HG02571 (cell line): ENCODE results near the gene CCDC142.

Source experiments
- ATAC-seq: cut with Tn5 transposase; IDR thresholded peaks from one replicate; pipeline ENCODE4 v1.9.1; 2021; ENCODE audit warnings: mild to moderate bottlenecking, moderate library complexity; ENCODE audit not compliant: unreplicated experiment

Gene CCDC142, protein sequence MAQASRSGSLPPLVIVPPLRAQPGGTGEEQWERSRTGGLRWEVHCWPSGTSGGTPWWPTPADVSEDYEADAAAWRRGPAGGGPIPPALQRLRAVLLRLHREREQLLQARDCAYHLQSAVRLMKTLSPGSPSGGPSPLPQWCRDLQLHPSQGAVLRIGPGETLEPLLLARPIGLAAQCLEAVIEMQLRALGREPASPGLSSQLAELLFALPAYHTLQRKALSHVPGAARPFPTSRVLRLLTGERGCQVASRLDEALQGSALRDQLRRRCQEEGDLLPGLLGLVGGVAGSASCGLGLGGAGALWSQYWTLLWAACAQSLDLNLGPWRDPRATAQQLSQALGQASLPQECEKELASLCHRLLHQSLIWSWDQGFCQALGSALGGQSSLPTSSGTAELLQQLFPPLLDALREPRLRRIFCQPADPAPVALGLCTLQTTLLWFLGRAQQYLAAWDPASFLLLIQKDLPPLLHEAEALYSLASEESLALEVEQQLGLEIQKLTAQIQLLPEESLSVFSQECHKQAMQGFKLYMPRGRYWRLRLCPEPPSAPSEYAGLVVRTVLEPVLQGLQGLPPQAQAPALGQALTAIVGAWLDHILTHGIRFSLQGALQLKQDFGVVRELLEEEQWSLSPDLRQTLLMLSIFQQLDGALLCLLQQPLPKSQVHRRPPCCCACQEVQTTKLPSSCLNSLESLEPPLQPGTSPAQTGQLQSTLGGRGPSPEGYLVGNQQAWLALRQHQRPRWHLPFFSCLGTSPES

DNA sequence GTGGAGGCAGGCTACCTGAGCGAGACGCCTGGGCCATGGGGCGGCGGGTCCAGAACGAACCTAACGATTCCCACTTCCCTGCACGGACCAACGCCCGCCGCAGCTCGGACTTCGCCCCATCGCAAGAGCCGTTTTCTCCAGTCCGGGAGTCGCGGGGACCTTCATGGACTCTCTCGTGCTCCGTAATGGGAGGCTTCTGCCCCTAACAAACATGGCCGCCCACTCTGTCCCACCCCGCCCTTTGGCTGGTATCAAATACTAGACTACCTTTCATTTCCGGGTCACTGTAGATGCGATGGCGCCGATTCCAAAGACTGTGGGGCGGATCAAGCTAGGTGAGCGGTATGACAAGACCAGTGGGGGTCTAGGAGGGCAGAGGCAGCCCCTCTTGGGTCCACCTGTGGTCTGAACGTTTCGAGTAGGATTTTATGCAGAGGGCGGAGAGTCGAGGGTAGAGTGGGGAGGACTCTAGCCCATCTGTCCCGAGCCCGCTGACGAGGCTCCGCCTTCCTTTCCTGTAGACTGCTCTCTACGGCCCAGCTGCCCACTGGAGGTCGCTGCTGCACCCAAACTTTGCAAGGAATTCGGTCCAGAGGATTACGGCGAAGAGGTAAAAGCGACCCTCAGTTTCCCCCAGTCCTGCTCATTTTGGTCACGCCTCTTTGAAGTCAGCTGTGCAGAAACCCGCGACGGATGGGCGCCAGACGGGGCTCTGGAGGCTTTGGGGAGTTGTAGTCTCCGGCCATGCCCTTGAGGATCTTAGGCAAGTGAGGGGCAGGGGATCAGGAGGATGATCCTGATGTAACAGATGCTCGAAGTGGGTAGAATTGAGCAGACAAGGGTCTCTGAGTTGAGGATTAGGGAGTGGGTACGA lies at the start of gene CCDC142, which contains the start of gene TTC31:
Gene CCDC142 (minus strand): TSS at position 198 of the 874 bp plus-strand sequence. CDS start 161 bp downstream, at position 37.
Gene TTC31 (plus strand): TSS at position 281 of the 874 bp plus-strand sequence. CDS start 15 bp downstream, at position 296.
- peak; percentile 90 for ATAC-seq

DNA sequence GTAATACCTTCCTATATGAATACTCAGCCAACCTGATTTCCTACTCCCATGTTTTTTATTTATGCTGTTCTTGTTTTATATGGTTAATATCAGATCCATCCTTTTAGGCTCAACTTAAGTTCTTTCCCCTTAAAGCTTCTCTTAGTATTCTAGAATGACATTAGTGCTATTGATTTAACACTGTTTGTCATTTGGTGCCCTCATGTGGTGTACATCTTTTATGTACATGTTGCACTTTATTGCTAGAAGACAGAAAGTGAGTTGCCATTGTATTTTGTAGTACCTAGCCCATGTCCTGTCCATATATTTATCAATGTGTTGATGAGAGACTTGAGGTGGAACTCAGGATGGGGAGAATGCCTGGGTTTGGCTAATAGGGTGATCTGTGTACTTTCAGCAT lies 49.4 kb upstream of the CCDC142 start:
- no peak for ATAC-seq

DNA sequence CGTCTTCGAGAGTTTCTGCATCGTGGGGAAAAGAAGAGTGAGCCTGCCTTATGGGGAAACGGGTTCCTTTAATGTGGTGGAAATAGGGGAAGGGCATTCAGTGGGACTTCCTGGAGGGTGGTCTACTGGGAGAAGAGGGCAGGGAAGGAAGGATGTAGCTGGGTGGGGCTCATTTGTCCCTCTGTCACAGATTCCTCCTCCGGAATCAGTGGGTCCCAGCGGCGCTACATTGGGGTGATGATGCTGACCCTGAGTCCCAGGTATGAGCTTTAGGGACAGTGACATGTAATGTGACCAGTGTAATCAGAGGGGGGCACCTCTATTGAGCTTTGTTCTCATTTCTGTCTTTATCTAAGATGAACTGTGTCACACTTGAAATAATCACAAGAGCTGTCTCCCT lies 48.9 kb upstream of the CCDC142 start:
- ATAC-seq: no peak

DNA sequence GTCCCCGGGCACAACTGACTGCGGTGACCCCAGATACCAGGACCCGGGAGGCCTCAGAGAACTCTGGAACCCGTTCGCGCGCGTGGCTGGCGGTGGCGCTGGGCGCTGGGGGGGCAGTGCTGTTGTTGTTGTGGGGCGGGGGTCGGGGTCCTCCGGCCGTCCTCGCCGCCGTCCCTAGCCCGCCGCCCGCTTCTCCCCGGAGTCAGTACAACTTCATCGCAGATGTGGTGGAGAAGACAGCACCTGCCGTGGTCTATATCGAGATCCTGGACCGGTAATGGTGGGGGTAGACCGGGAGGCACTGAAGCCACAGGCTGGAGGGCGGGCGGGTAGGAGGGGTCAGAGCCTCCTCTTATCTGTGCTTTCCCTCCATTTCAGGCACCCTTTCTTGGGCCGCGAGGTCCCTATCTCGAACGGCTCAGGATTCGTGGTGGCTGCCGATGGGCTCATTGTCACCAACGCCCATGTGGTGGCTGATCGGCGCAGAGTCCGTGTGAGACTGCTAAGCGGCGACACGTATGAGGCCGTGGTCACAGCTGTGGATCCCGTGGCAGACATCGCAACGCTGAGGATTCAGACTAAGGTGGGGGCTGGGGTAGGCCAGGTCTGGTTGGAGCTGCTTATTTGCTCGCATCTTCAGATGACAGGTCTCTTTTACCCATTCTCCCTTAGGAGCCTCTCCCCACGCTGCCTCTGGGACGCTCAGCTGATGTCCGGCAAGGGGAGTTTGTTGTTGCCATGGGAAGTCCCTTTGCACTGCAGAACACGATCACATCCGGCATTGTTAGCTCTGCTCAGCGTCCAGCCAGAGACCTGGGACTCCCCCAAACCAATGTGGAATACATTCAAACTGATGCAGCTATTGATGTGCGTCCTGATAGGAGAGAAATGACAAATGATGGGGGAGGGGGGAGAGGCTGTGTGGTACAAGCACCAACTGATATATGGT lies 47.7 kb upstream of the CCDC142 start:
- ATAC-seq: no peak

DNA sequence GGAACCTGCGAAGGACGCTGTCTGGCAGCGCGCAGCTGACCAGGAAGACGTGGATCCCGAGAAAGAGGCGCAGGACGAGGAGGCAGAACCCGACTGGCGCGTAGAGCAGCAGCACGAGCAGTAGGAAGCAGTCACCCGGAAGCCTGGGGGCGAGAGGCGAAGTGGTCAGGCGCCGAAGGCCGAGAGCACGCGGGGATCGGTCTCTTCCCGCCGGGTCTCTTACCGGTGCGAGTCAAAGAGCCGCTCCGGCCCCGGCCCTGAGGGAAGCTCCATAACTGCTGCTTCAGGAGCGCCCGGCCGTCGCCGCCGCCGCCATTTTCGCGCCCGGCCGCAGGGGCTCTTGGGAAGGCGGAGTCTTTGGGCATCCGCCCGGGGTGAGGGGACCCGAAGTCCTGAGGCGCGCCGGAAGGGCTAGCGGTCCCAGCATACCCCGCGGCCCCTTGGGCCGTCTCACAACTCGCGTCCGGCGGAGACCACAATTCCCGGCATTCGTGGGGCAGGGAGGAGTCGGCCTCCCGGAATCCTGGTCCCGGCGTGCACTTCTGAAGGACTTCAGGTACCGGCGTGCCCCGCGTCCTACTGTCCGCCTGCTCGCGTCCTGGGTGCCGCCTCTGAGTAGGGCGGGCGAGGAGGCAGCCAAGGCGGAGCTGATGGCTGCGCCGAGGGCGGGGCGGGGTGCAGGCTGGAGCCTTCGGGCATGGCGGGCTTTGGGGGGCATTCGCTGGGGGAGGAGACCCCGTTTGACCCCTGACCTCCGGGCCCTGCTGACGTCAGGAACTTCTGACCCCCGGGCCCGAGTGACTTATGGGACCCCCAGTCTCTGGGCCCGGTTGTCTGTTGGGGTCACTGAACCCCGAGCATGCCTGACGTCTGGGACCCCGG lies 46.8 kb upstream of the CCDC142 start, which contains the start of the genes AUP1 and HTRA2:
Gene AUP1 (minus strand): TSS at position 350 of the 882 bp plus-strand sequence. CDS start 77 bp downstream, at position 273.
Gene HTRA2 (plus strand): TSS at position 577 of the 882 bp plus-strand sequence. CDS start 74 bp downstream, at position 651.
- ATAC-seq: peak; percentile 76

DNA sequence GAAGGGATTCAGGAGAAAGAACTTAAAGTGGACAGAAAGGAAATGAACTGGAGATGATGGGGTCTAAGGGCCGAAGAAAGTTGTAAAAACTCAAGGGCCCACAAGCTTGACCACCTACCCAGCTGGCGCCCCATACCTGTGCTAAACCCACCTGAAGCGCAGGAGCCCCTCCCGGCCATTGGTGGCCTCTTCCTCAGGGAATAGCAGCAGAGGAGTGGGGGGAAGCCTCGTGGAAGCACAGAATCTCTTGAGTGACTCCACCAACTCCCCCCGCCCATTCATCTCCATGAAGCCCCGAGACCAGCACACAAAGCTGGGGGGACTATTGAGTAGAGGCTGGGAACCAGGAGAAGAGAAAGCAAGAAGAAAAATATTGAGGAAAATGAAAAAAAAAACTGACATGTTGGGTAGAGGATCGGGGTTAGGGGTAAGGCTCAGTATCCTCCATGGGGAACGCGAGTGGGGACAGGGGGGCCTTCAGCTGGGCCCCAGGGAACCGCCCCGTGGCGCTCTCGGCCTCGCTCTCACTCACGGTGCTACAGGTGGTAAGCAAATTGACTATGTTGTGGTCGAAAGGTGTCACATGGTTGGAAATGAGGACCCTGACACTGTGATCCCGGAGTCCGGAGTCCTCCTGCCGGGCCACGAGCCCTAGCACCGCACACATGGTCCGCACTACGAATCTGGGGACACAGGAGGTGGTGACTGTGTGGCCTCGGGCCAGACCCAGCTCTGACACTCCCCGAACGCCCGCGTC lies 46.0 kb upstream of the CCDC142 start:
- peak; percentile 8 for ATAC-seq

DNA sequence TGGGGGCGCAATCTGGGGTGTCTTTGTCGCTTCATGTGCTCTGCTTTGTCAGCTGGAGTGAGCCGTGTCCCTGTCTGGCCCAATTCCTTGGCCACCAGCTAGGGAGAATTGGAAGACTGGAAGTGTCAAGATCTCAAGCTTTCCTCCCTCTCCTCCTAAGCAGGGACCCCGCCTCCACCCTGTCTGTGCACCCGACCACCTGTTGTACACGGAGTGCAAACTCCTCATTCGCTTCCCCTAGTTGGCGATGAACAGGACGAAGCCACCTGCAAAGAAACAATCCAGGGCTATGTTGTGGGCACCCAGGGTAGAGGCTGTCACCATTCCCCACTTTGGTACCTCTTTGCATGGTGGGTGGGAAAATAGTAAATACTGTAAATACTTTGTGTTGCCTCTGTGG lies 44.9 kb upstream of the CCDC142 start:
- ATAC-seq: no peak

DNA sequence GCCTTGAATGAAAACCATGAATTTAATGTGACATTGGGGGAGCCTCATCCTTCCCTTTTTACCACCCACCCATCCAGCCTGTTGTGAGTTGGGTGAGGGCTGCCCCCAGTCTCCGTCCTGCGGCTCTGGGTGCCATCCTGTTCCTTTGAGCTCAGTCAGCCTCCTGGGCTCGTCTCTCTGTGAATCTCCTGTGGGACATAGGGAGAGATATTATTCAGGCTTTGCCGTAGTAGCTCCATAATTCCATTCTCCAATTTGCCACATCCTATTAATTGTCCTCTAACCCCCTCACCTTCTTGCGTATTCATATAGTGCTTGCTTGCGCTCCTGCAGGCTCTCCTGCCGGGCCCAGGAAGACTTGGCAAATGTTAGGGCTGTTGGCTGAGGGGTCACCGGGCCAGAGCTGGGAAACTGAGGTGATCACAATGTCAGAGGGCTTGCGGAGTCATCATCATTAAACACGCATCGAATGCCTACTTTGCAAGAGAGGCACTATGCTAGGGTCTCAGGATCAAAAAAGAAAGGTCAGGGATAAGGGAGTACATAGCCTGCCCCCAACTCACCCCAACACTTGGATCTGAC lies 43.9 kb upstream of the CCDC142 start:
- no peak for ATAC-seq

DNA sequence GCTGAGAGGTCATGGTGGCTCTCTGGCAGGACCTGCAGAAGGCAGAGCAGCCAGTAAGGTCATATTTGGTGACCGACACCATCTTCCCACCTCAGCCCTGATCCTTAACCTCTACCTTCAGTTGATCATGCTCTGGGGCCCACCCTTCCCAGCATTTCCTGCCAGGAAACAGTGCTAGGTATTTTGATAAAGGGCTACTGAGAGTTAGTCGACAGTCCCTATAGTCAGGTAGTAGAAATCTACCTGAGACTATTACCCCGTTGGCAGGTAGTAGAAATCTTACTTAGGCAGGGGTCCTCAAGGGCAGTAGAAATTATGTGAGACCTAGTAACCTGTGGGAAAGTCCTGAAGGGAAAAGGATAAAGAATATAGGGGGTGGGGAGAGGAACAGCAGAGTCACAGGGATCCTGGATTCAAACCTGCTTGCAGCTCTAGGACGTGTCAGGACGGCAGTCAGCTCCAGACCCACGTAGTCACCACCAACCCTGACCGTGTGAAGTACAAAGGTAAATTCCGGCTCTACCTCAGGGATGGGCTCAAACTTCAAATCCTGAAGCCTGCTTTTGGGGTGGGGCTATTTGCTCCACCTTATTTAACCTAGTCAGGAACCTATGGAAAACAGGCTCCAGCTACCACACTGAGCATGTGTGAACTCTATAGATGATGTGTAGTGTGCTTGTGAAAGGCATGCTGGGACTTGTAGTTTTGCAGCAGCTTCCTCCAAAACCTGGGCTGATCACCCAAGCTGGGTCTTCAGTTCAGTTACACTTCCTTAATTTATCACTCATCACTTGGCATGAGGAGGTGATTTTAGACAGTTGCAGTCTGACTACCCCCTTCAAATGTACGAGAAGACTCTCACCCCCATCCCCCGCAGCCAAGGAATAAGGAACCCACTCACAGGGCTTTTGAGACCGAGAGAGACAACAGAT lies 43.2 kb upstream of the CCDC142 start, which contains the start of gene DQX1:
Gene DQX1 (minus strand): TSS at position 515 of the 932 bp plus-strand sequence. CDS start 502 bp downstream, at position 13.
- ATAC-seq: no peak

DNA sequence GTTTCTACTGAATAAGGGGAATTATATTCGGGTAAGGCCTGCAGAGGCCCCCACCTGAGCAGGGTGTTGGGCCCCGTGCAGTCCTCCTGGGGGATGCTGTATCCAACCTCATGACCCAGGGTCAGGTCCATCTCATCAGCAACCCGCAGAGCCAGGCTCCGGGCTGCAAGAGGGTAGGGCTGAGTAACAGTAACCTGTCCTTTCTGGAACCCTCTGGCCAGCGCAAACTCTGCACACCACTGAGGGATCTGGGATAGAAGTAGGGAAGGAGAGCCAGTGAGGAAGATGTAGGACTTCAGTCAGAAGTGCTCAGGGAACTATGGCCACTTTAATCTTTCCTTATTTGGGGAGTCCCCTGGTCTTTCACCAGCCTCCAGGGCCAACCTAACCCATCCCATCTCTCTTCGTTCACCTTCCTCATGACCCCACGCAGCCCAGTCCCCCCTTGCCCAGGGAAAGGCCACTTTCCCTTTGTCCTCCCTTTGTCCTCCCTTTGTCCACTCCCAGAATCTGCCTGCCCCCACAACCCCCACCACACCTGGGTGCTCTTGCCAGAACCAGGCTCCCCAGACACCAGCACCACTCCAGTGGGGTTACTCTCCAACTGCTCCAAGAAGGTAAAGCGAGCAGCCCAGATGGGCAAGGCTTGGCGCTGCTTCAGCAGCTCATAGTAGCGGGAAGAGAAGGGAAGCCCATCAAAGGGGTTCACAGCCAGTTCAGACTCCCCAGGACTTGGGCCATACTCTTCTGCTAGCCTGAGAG lies 42.3 kb upstream of the CCDC142 start:
- ATAC-seq: no peak

DNA sequence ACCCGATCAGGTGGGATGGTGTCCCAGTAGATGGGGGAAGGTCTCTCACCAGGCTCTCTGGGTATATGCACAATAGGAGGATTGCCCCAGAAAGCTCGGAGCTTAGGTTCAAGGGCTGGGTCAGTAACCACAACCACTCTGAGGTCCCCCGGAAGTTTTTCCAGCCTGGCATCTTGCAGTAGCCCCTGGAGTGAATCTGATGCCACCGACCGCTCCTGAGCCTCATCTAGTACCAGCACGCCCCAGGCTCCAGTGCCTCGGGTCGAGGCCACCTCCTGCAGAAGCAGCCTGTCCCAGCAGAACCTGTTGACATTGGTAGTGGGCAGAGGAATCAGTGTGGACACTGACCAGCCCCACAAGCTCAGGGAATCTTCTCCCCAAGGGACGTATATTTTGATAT lies 41.2 kb upstream of the CCDC142 start:
- no peak for ATAC-seq

DNA sequence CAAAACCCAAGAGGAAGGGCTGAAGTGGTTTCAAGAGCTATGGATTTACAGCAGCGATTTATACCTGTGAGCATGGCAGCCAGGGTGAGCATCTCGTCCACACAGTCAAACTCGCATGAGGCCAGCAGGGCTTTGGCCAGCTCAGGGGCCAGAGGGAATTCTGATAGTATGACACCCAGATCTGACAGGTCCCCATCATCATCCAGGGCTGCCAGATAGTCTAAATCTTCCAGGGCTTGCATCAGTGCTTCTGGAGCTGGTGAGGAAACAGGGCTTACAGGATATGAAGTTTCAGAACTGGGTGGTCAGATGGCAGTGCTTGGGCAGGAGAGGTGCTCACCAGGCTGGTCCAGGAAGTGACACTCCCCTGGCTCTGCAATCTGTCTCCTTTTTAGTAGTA lies 39.7 kb upstream of the CCDC142 start:
- no peak for ATAC-seq

DNA sequence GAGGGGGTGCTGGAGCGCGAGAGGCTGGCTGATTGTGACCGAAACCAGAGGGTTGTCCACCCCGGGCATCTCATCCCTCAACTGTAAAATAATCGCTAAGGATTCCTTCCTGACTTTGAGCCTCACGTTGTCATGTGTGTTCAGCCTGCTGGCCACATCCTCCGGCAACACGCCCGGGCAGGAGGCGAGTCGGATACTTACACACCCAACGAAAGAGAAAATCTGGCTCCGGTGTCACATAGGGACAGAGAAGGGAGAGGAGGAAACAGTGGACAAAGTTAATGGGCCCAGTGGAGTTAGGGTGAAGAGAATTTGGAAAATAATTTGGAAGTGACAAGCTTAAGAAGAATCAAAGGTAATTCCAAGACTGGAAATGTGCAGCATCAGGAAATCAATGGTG lies 33.9 kb upstream of the CCDC142 start:
- ATAC-seq: no peak

DNA sequence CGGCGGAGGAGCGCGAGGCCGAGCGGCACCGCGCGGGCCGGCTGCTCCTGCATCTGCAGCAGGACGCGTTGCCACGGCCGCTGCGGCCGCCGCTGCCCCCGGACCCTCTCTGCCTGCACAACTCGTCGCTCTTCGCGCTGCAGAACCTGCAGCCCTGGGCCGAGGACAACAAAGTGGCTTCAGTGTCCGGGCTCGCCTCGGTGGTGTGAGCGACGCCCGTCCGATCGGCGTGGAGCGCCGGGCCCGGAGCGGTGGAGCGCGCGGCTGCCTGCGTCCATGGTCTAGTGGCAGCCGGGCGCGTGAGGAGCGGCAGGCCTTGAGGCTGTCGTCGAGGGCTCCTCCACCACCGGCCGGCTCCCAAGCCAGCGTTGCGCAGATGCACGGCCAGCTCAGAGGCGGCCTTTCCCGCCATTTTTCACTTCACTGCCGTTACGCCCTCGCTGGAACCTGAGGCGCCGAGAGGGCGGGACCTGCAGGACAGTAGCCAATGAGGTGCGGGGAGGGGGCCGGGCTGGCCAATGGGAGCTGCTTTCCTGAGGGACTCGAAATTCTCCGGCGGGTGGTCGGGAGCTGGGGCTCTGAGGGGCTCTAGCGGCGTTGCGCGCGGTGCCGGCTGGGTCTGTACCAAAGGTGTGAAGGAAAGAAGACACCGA lies 33.3 kb upstream of the CCDC142 start:
- ATAC-seq: no peak
